GM12872 (cell line): ENCODE data around the gene DENND1A.

Source experiments
- TF ChIP-seq, protein P1 (sequence below): IDR thresholded peaks from 3 replicates; pipeline ENCODE4 v1.5.1; 2011; ENCODE audit warnings: low read depth, mild to moderate bottlenecking, low read length, moderate library complexity; ENCODE audit not compliant: insufficient read depth

The DENND1A gene

DNA sequence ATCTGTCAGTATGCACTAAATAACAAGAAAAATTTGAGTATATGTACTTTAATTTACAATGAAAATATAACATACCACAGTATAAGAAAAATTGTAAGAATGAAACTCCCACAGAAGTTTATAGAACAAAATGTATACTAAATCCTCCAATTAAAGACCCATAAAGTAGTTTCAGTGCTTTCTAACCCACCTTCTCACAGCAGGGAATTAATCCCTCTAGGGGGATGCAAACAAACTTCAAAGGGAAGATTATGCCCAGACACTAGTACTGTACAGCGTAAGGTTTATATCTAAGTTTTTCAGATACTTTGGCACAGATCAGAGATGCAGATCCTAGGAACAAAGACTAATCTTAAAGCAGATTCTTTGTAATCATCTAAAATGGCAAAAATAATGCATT, 57.2 kb downstream of the DENND1A start:
- TF ChIP-seq, protein P1, sequence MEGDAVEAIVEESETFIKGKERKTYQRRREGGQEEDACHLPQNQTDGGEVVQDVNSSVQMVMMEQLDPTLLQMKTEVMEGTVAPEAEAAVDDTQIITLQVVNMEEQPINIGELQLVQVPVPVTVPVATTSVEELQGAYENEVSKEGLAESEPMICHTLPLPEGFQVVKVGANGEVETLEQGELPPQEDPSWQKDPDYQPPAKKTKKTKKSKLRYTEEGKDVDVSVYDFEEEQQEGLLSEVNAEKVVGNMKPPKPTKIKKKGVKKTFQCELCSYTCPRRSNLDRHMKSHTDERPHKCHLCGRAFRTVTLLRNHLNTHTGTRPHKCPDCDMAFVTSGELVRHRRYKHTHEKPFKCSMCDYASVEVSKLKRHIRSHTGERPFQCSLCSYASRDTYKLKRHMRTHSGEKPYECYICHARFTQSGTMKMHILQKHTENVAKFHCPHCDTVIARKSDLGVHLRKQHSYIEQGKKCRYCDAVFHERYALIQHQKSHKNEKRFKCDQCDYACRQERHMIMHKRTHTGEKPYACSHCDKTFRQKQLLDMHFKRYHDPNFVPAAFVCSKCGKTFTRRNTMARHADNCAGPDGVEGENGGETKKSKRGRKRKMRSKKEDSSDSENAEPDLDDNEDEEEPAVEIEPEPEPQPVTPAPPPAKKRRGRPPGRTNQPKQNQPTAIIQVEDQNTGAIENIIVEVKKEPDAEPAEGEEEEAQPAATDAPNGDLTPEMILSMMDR: no peak

DNA sequence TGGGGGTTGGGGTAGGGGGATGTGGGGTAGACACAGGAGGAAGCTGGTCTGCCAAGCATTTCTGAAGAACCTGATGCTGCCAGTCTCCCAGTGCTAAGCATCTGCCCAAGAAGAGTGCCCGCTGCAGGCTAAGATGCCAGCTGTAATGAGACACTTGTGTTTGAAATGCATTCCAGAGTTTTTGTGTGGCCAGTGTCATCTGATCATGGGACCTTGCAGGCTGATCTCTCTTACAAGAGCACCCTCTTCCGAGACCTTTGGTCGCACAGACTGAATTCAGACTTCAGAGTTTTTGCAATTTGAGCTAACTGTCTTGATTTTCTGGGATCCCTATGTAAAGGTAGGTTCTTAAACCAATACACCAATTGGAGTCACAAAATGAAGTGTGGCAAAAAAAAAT, 58.1 kb downstream of the DENND1A start:
- TF ChIP-seq, protein P1: no peak

DNA sequence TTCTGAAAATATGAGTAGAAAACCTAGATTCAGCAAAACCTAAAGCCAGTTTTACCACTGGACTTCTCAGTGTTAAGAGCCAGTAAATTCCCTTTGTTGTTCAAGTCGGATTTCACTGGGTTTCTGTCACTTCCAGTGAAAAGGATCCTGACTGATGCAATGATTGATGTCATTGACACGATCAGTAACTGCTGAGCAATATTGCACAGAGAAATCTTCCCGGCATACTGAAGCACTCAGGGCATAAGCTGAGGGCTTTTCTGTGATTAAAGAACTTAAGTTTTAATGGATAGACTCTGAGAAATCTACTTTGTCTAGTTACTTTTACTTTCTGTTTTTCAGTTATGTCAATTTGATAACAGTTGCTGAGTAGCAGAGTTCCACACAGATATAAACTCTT, 61.9 kb downstream of the DENND1A start:
- TF ChIP-seq, protein P1: no peak

DNA sequence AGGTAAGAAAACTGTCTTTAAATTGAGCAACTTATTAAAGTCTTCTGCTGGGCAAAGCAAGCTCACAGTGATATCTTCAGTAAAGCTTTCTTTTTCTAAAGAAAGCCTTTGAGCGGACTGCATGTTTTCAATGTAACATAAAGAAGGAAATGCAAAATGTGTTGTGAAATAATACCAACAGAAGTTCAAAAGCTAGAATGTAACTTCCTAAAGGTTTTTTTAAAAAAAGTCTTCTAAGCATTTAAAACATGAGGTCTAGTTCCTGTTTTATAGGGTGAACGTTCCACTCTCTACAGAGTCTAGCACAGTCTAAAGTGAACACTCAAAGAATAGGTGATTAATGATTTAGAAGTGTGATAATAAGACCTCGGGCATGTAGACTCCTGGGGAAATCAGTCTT, 62.9 kb downstream of the DENND1A start:
- TF ChIP-seq, protein P1: no peak

DNA sequence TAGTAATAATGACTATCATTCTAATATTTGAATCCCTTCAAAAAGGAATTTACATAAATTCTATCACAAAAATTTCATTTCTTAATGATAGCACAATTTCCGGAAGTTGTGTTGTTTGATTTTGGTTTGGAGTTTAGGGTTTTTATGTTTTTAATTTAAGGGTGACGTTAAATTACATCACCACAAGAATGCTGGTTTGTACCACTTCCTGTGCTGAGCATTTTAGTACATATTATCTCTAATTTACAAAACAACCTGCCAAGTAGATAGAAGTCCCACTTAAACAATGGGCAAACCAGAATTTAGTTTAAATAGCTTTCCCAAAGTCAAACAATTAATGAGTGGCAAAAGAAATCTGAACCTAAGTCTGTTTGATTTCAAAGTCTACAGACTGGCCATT, 63.4 kb downstream of the DENND1A start:
- TF ChIP-seq, protein P1: no peak

DNA sequence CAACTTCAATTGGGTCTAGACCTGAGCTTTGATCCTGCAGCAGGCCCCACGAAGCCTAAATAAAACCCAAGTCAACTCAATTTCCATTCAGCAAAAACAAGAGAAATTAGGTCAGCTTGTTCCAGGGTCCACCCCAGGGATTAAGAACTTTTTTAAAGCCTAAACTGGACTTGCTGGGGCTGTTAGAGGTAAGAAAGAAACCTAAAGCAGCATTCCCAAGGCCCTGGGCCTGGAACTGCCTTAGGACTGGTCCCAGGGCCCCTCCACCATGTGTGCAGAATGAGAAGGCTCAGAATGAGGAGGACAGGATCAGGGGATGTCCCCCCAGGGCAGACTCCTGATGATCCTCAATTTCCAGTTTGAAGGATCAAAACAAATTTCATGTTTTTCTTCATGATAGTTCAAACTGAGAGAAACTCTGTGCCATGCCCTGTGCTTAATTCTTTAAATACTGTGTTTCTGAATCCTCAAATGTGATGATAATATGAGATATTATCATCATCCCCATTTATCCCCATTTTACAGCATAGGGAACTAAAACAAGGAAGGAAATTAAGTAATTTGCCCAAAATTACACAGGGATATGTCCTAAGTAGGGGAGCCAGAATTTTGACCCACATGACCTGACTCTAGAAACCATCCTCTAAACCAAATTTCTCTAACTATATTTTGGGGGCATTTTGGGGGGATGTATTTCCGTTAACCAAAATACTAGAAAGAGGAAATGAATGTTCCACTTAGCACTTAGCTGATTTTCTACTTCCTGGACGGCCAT, 64.5 kb downstream of the DENND1A start:
- TF ChIP-seq, protein P1: no peak

DNA sequence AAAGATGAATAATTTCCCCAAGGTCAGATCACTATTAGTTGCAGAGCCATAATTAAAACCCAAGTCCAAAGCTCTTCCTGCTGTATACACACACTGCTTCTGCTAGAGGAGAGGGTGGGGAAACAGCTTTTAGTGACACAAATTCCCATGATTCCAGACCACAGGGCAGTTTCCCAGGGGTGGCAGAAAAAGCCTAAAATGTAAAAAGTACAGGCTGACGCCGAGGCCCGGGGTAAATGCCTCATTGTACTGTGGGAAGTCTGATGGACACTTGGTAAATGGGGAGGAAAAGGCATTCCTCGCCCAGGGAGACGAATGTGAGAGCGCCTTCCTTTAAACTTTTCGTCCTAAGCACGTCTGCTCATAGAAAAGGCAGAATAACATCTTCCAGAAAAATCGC, 65.7 kb downstream of the DENND1A start:
- TF ChIP-seq, protein P1: no peak
